AG04450 (cell line): ENCODE results near the gene CKLF. TPM values are rescaled to one million over a fixed set of nuclear protein-coding genes. Genes with fewer than 3 reads are reported as not detected.

Source experiments
- CTCF ChIA-PET: fragments of 300-600, 350-600 bp; formaldehyde crosslinking; extraction: SDS; loops from one replicate; lab custom pipeline; 2022; ENCODE audit warnings: antibody characterized with exemption, inconsistent platforms; lab: Charles Lee
- POLR2A ChIA-PET: fragments of 350-600 bp; formaldehyde crosslinking; extraction: SDS; loops from one replicate; lab custom pipeline; 2021; ENCODE audit warnings: antibody characterized with exemption, inconsistent platforms; lab: Yijun Ruan, JAX
- DNase-seq: peaks from one replicate; pipeline ENCODE4 v3.0.0-alpha.2; 2011; ENCODE audit warnings: low read depth, low spot score
- H3K27ac ChIP-seq: one replicate; pipeline ENCODE4 v1.5.1; 2012; ENCODE audit warnings: low read depth, low read length, control low read depth
- H3K27me3 ChIP-seq: one replicate; pipeline ENCODE4 v1.6.0; 2012; ENCODE audit warnings: low read length; ENCODE audit not compliant: control insufficient read depth, insufficient read depth
- H3K4me3 ChIP-seq: 2 replicates; pipeline ENCODE4 v1.5.1; 2011; ENCODE audit warnings: mild to moderate bottlenecking, low read depth, low read length, control low read depth
- H3K9me3 ChIP-seq: 2 replicates; pipeline ENCODE4 v1.5.1; 2012; ENCODE audit warnings: low read length; ENCODE audit not compliant: control insufficient read depth, insufficient read depth
- polyA minus RNA-seq: library from RNA; depleted of rRNA, polyadenylated mRNA; stranded (reverse); fragments of >200 nt; gene quantifications from 2 replicates; pipeline ENCODE4 v1.2.3, GENCODE V29; 2011; rRNA and poly(A)+ RNA removed
- polyA plus RNA-seq: library from polyadenylated mRNA; depleted of rRNA; stranded (reverse); fragments of >200 nt; gene quantifications from 2 replicates; pipeline ENCODE4 v1.2.3, GENCODE V29; 2011; rRNA removed
- TF ChIP-seq, protein P1 (sequence below): IDR thresholded peaks from 2 replicates; pipeline ENCODE4 v1.5.1; 2011; ENCODE audit warnings: low read depth, low read length, control low read depth, inconsistent platforms

Gene CKLF, protein sequence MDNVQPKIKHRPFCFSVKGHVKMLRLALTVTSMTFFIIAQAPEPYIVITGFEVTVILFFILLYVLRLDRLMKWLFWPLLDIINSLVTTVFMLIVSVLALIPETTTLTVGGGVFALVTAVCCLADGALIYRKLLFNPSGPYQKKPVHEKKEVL
- polyA plus RNA-seq, result 52.6 and 56.2 TPM in 2 replicates
- 23.2 and 25.6 TPM in 2 replicates for polyA minus RNA-seq

DNA sequence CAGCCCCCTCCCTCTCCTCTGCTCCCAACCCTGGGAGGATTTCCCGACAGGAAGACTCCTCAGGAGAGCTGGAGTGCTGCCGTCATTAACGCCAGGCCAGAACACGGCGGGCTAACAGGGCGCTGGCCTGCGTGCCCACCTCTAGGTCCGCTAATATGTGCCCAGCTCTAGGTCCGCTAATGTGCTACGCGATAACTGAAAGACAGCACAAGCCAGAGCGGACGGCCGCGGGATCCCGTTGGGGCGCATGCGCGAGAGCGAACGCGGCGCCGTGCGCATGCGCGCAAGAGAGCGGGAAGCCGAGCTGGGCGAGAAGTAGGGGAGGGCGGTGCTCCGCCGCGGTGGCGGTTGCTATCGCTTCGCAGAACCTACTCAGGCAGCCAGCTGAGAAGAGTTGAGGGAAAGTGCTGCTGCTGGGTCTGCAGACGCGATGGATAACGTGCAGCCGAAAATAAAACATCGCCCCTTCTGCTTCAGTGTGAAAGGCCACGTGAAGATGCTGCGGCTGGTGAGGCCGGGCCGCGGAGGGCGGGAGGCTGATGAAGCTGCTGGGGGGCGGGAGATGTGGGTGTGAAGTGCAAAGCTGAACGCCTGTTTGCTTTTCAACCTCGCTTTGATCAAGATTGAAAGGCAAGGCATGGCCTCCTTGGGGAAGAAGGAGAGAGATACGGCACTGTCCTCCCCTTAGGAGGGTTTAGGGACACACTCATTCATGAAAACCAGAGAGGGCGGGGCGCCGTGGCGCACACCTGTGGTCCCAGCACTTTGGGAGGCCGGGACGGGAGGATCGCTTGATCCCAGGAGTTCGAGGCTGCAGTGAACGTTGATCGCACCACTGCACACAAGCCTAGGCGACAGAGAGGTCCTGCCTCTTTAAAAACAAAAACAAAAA lies at the start of gene CKLF:
Gene CKLF, plus strand, starts transcription at position 291 of the 892 bp plus-strand sequence. Its CDS starts 140 bp downstream, at position 431.
- no peaks in the 10 kb centered on the region; the same call in 1 of the 2 replicates for H3K9me3 ChIP-seq
- no peaks in the 10 kb centered on the region for H3K27me3 ChIP-seq
- TF ChIP-seq, protein P1, sequence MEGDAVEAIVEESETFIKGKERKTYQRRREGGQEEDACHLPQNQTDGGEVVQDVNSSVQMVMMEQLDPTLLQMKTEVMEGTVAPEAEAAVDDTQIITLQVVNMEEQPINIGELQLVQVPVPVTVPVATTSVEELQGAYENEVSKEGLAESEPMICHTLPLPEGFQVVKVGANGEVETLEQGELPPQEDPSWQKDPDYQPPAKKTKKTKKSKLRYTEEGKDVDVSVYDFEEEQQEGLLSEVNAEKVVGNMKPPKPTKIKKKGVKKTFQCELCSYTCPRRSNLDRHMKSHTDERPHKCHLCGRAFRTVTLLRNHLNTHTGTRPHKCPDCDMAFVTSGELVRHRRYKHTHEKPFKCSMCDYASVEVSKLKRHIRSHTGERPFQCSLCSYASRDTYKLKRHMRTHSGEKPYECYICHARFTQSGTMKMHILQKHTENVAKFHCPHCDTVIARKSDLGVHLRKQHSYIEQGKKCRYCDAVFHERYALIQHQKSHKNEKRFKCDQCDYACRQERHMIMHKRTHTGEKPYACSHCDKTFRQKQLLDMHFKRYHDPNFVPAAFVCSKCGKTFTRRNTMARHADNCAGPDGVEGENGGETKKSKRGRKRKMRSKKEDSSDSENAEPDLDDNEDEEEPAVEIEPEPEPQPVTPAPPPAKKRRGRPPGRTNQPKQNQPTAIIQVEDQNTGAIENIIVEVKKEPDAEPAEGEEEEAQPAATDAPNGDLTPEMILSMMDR, result no peak
- peak; percentile 70 for DNase-seq
- ChIA-PET POLR2A (interaction anchor here (0.6 to 1.2 kb wide), 6 partner anchors 11 to 189 kb away, joined by 3 to 10 read pairs (median 5); no protein-coding TSS in a partner anchor), CTCF (interaction anchor here (0.7 to 1.1 kb wide), 5 partner anchors 48 to 315 kb away, joined by 3 to 4 read pairs (median 3); no protein-coding TSS in a partner anchor)
- H3K4me3 ChIP-seq, result peak within 1 kb of the TSS; percentile 88
- peak within 1 kb of the TSS; percentile 77 for H3K27ac ChIP-seq

DNA sequence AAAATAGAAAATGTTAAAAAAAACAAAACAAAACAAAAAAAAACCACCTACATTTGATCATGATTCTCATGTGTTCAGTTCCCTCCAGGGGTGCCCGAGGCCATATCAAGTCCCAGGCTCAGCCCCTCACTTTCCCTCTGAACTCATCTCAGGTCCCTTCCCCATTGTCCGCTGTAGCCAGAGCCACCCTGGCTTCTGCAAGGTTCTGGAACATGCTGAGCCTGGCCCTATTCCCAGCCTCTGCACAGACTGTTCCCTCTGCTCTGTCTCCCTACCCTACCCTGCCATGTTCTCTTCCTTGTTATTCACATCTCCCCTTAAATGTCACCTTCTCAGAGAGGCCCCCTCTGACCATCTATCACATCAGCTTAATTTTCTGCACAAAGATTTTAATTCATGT lies 49.3 kb upstream of the CKLF start:
- no peak for DNase-seq
- Histone ChIP-seq H3K4me3 (no peak overlapping the region), H3K9me3 (no peaks in the 10 kb centered on the region), H3K27me3 (no peaks in the 10 kb centered on the region), H3K27ac (peak overlapping the region; percentile 11)
- ChIA-PET POLR2A (no interaction called here), CTCF (interaction anchor here (1.3 kb wide), 3 partner anchors 13 to 365 kb away, joined by 3 to 7 read pairs (median 4); no protein-coding TSS in a partner anchor)
- TF ChIP-seq, protein P1, result no peak

DNA sequence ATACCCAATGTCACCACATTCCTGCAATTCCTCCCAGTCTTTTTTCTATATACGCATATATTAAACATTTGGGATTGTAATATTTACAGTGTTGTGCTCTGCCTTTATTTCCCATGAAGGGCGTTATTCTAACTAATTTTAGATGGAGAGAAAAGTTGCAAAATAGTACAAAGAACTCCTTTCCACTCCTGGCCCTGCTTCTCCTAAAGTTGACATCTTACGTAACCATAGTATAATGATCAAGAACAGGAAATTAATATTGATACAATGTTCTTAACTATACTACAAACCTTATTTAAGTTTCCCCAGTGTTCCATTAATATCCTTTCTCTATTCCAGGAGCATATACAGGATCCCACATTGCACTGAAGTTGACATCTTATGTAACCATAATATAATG lies 48.8 kb upstream of the CKLF start:
- ChIA-PET POLR2A (no interaction called here), CTCF (interaction anchor here (1.6 kb wide), 1 partner anchor 48 kb away, joined by 4 read pairs; no protein-coding TSS in a partner anchor)
- TF ChIP-seq, protein P1, result no peak
- H3K9me3 ChIP-seq, result no peaks in the 10 kb centered on the region
- H3K27ac ChIP-seq, result no peak overlapping the region
- H3K4me3 ChIP-seq, result no peak overlapping the region
- no peaks in the 10 kb centered on the region for H3K27me3 ChIP-seq
- no peak for DNase-seq

DNA sequence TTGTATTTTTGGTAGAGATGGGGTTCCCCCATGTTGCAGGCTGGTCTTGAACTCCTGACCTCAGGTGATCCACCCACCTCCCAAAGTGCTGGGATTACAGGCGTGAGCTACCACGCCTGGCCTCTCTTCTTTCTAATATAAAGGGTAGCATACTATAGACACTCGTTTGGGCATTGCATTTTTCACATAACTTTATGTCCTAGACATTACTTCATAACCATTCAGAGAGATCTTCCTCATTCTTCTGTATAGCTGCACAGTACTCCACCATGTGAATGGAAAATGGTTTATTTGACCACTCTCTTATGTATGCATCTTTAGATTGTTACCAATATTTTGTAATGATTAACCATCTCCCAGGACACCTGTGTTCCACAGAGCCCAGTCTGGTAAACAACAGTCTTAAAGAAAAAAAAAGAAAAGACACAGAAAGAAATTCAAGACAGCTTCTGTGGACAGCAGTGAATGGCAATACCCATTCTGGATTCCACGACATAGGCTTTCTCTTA lies 44.6 kb upstream of the CKLF start:
- no peak for DNase-seq
- H3K27me3 ChIP-seq, result no peaks in the 10 kb centered on the region
- POLR2A ChIA-PET, result interaction anchor here (0.6 kb wide), 1 partner anchor 28 kb away, joined by 6 read pairs; no protein-coding TSS in a partner anchor

More for the DNA sequence above, 44.6 kb upstream of the CKLF start:
- CTCF ChIA-PET, result interaction anchor here (2.7 kb wide), 1 partner anchor 101 kb away, joined by 9 read pairs; no protein-coding TSS in a partner anchor
- Histone ChIP-seq H3K4me3 (no peak overlapping the region), H3K9me3 (no peaks in the 10 kb centered on the region), H3K27ac (no peak overlapping the region)
- TF ChIP-seq, protein P1, result no peak
